Hippocampal formation (tissue), 2 donors: ENCODE data around the gene NKAIN2.
A peak's percentile ranks its signal among the peaks of the same experiment; 100 is the strongest.

Experiments
- DNase-seq, 2 donors: peaks; one replicate each; lab custom pipeline; 2025; lab: John Stamatoyannopoulos, UW

Gene NKAIN2

DNA sequence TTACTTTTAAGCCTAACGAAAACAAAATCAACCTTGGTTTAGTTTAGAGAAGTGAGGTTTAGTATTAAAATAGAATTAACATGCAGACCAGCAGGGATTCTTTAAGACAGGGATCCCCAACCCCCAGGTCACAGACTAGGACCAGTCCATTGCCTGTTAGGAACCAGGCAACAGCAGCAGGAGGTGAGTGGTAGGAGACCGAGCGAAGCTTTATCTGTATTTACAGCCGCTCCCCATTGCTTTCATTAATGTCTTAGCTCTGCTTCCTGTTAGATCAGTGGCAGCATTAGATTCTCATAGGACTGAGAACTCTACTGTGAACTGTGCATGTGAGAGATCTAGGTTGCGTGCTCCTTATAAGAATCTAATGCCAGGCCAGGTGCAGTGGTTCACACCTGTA is 225.9 kb downstream of the NKAIN2 start:
- DNase-seq, result no peak

DNA sequence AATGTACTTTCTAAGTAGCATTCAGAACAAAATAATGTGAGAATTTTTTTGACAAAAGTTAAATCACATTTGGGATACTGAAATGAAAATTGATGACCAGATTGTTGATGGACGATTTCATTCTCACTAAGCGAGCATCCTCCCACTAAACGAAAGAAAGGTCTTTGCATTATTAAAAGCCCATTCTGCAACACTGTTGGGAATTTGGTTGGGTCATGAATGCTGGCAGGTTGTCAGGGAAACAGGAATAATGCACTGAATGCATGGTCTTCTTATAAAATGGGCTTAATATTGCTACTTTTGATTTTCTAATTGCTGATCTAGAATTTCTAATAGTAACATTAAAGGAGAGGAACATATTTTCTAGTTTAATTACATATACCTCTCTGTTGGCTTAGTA is 229.8 kb downstream of the NKAIN2 start:
- DNase-seq, result no peak

GRCh38 chr6:124036384-124036783 is 232.7 kb downstream of the NKAIN2 start:
- DNase-seq, result no peak

- no peak for DNase-seq
Measured at GRCh38 chr6:124040655-124041054, 237.0 kb downstream of the NKAIN2 start.

- no peak for DNase-seq
Measured at GRCh38 chr6:124052120-124052519, 248.5 kb downstream of the NKAIN2 start.

DNA sequence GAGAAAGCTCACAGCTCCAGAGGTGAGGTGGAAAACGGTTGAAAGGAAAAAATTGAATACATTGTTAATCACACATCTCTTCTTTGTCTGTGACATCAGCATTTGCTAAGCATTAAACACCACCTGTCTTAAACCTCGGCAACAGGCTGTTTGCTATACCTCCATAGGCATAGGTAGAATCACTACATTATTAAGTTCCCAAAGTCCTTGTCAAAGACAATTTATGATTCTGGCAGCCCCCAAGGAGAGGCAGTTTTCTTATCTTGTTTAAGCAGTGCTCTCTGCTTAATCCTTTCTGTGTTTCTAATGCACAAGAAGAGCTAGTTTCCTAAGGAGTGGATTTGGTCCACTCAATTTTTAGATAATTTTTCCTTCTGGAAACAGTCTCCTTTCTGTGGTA is 249.7 kb downstream of the NKAIN2 start:
- no peak for DNase-seq

GRCh38 chr6:124054034-124054433 is 250.4 kb downstream of the NKAIN2 start:
- DNase-seq, result no peak

DNA sequence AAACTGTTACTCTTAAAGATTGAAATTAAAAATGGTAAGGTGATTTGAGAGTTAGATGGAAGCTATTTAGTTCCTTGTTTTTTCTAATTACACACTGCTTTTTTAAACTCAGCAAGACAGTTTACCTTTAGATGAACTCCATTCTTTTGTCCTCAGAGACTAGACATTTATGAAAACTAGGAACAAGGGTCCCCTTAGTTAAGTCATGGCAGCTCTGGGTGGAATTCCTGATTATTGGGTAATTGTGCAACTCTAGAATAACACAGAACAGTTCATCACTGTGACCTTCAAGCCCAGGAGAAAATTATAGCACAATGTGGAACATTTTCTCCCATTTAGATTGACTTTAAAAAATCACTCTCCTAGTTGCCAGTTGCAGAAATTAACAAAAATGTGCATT is 251.7 kb downstream of the NKAIN2 start:
- DNase-seq, result no peak

- DNase-seq, result no peak
Measured at GRCh38 chr6:124055963-124056362, 252.3 kb downstream of the NKAIN2 start.

GRCh38 chr6:124056407-124057334 is 253.0 kb downstream of the NKAIN2 start:
- DNase-seq, result no peak

DNA sequence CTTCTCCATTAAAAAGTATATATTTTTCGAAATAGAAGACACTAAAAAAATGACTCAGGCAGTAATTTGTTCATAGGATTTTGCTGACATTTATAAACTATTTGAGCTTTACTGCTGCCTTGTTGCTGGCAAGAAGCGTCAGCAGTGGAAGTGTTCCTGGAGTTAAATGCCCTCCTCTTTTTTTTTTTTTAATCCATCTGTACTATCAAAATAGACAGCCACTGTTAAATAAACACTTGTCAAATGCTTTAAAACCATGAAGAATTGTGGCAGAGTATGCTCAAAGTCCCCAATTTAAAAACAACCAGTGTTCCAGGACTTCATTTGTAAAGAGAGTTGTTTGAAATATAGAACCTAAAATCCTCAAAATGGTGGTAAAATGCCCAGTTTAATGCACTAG is 253.8 kb downstream of the NKAIN2 start:
- DNase-seq, result no peak

GRCh38 chr6:124064317-124065113 is 260.9 kb downstream of the NKAIN2 start:
- DNase-seq, result no peak

GRCh38 chr6:124066269-124066668 is 262.6 kb downstream of the NKAIN2 start:
- DNase-seq, result no peak

GRCh38 chr6:124066946-124067552 is 263.4 kb downstream of the NKAIN2 start:
- DNase-seq, result peak in 1 of 2 donors; percentile 65

GRCh38 chr6:124069230-124069950 is 265.7 kb downstream of the NKAIN2 start:
- DNase-seq, result no peak

- DNase-seq, result no peak
Measured at GRCh38 chr6:124073021-124073420, 269.4 kb downstream of the NKAIN2 start.

- DNase-seq, result no peak
Measured at GRCh38 chr6:124073820-124074587, 270.3 kb downstream of the NKAIN2 start.

DNA sequence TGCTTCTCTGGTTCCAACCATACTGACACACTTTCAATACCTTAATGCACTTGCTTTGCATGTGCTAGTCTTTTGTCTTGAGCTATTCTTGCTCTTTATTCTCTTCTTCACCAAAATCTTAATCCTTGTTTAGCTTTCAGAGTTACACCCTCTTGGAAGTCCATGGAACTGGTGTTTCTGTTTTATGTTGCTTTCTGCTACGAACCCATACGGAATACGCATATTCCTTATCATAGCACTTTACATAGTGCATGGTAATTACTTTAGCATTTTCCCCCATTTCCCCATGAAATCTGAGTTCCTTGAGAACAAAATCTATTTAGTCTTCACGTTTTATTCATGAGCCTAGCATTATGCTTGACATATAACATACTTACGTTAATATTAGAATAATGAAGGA is 270.9 kb downstream of the NKAIN2 start:
- DNase-seq, result no peak

GRCh38 chr6:124076336-124077048 is 272.8 kb downstream of the NKAIN2 start:
- DNase-seq, result no peak

GRCh38 chr6:124078169-124078568 is 274.5 kb downstream of the NKAIN2 start:
- no peak for DNase-seq
